Activated naive CD4-positive, alpha-beta T cell (primary cell): Measurements from ENCODE around the gene GPR65.

Source experiments
- DNase-seq, 4 experiments: peaks; one replicate each; lab custom pipeline; 2025; lab: John Stamatoyannopoulos, UW

GPR65 gene

GRCh38 chr14:88005050-88005481 lies at the start of gene GPR65:
Gene GPR65 (plus strand): TSS chr14:88005135. CDS start chr14:88010848, 5,713 bp downstream.
- no peak for DNase-seq

- DNase-seq, result no peak
Observed at GRCh38 chr14:87955501-87955900, 49.4 kb upstream of the GPR65 start.

- no peak for DNase-seq
Observed at GRCh38 chr14:87960013-87960787, 44.7 kb upstream of the GPR65 start.

GRCh38 chr14:87961246-87961645 lies 43.7 kb upstream of the GPR65 start:
- DNase-seq, result no peak

GRCh38 chr14:87966816-87967215 lies 38.1 kb upstream of the GPR65 start:
- no peak for DNase-seq

- no peak for DNase-seq
Observed at GRCh38 chr14:87967496-87967895, 37.4 kb upstream of the GPR65 start.

- no peak for DNase-seq
Observed at GRCh38 chr14:87971010-87971409, 33.9 kb upstream of the GPR65 start.

GRCh38 chr14:87975636-87976035 lies 29.3 kb upstream of the GPR65 start:
- DNase-seq, result no peak

GRCh38 chr14:87979689-87980088 lies 25.2 kb upstream of the GPR65 start:
- no peak for DNase-seq

- DNase-seq, result no peak
Observed at GRCh38 chr14:87989221-87989955, 15.5 kb upstream of the GPR65 start.

GRCh38 chr14:87989956-87990299 lies 15.0 kb upstream of the GPR65 start:
- no peak for DNase-seq

- DNase-seq, result no peak
Observed at GRCh38 chr14:87990682-87991081, 14.3 kb upstream of the GPR65 start.

- DNase-seq, result no peak
Observed at GRCh38 chr14:87992346-87992717, 12.6 kb upstream of the GPR65 start.

GRCh38 chr14:87992718-87993628 lies 12.0 kb upstream of the GPR65 start, which contains the start of gene GALC:
Gene GALC (minus strand): TSS chr14:87993182. CDS start chr14:87993164, 18 bp downstream.
- peak; percentile 72 to 93 (median 84) for DNase-seq

- DNase-seq, result no peak
Observed at GRCh38 chr14:87994974-87995373, 10.0 kb upstream of the GPR65 start.

- DNase-seq, result no peak
Observed at GRCh38 chr14:87995500-87996290, 9.2 kb upstream of the GPR65 start.

- DNase-seq, result no peak
Observed at GRCh38 chr14:87996291-87996592, 8.7 kb upstream of the GPR65 start.

- DNase-seq, result no peak
Observed at GRCh38 chr14:87998482-87998881, 6.5 kb upstream of the GPR65 start.

GRCh38 chr14:87999277-87999676 lies 5.7 kb upstream of the GPR65 start:
- DNase-seq, result no peak

GRCh38 chr14:88002421-88003075 lies 2.4 kb upstream of the GPR65 start:
- no peak for DNase-seq

- no peak for DNase-seq
Observed at GRCh38 chr14:88003425-88003824, 1.5 kb upstream of the GPR65 start.
